ENCODE results near the gene PTCH2. TPM values are rescaled to one million over a fixed set of nuclear protein-coding genes. Genes with fewer than 3 reads are reported as not detected.

PTCH2 gene
- total and polyA plus RNA-seq, 2 donors from 2014 or later = 0.24 to 1.2 TPM

DNA sequence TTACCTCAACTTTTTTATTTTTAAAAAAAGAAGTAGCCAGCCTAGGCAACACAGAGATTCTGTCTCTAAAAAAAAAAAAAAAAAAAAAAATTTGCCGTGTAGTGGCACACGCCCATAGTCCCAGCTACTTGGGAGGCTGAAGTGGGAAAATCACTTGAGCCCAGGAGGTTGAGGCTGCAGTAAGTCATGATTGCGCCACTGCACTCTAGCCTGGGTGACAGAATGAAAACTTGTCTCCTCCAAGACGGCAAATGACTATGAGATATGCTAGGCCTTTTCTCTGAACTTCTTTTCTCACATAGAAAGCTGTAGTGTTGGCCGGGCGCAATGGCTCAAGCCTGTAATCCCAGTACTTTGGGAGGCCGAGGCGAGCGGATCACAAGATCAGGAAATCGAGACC is 24.7 kb upstream of the PTCH2 start:
- FAIRE-seq (no peak), DNase-seq (no peak)
- no peak overlapping the region for H3K4me3 ChIP-seq (ENCODE audit: low read length in 3 of 3)
- H3K9ac ChIP-seq (ENCODE audit: low read length in 3 of 3) = no peak overlapping the region
- H3K27ac ChIP-seq (ENCODE audit: low read depth in 2 of 2, low read length in 2 of 2) = no peak overlapping the region
- TF ChIP-seq, protein P1, sequence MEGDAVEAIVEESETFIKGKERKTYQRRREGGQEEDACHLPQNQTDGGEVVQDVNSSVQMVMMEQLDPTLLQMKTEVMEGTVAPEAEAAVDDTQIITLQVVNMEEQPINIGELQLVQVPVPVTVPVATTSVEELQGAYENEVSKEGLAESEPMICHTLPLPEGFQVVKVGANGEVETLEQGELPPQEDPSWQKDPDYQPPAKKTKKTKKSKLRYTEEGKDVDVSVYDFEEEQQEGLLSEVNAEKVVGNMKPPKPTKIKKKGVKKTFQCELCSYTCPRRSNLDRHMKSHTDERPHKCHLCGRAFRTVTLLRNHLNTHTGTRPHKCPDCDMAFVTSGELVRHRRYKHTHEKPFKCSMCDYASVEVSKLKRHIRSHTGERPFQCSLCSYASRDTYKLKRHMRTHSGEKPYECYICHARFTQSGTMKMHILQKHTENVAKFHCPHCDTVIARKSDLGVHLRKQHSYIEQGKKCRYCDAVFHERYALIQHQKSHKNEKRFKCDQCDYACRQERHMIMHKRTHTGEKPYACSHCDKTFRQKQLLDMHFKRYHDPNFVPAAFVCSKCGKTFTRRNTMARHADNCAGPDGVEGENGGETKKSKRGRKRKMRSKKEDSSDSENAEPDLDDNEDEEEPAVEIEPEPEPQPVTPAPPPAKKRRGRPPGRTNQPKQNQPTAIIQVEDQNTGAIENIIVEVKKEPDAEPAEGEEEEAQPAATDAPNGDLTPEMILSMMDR (IDR thresholded peaks at IDR 0.05; ENCODE audit: borderline replicate concordance, extremely low read depth, insufficient read depth) = no peak
- H3K36me3 ChIP-seq (ENCODE audit: control insufficient read depth in 2 of 3, insufficient read depth in 3 of 3, low read length in 3 of 3) = peaks cover 0 to 4% (median 1%) of the 10 kb centered on the region in 3 donors
- H3K9me3 ChIP-seq (ENCODE audit: control insufficient read depth in 2 of 3, insufficient read depth in 1 of 3, low read length in 3 of 3) = no peaks in the 10 kb centered on the region
- intact Hi-C loops (cut with DNase I) = no loop called here
- H3K4me1 ChIP-seq (ENCODE audit: control insufficient read depth in 2 of 3, insufficient read depth in 2 of 3, low read depth in 1 of 3, low read length in 3 of 3) = no peaks in the 10 kb centered on the region
- no peaks in the 10 kb centered on the region for H3K27me3 ChIP-seq (ENCODE audit: control insufficient read depth, insufficient read depth, low read length)

DNA sequence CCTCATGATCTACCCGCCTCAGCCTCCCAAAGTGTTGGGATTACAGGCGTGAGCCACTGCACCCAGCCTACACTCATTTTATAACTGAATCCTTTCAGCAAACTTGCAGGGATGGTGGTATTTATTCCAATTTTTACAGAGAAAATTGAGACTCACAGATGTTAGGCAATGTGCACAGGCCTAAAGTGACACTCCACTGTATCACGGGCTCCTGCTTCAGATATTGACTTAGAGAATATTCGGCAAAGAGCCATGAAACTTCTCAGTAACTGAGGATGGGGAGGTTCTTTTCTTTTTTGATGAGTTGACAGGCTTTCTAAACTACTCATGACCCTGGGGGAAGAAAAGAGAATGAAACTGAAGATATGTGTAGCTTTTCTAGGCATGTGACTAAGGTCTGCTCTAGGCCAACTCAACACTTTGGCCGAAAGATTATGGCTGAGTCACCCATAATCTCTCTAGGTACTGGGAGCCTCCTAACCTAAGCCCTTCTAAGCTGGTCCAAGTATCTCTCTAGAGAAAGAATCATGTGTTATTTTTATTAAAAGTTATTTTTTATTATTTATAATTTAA is 19.9 kb upstream of the PTCH2 start:
- Histone ChIP-seq H3K27me3 (ENCODE audit: control insufficient read depth, insufficient read depth, low read length) (no peaks in the 10 kb centered on the region), H3K36me3 (ENCODE audit: control insufficient read depth in 2 of 3, insufficient read depth in 3 of 3, low read length in 3 of 3) (no peaks in the 10 kb centered on the region), H3K4me1 (ENCODE audit: control insufficient read depth in 2 of 3, insufficient read depth in 2 of 3, low read depth in 1 of 3, low read length in 3 of 3) (no peaks in the 10 kb centered on the region), H3K9ac (ENCODE audit: low read length in 3 of 3) (no peak overlapping the region), H3K27ac (ENCODE audit: low read depth in 2 of 2, low read length in 2 of 2) (no peak overlapping the region), H3K9me3 (ENCODE audit: control insufficient read depth in 2 of 3, insufficient read depth in 1 of 3, low read length in 3 of 3) (no peaks in the 10 kb centered on the region), H3K4me3 (ENCODE audit: low read length in 3 of 3) (no peak overlapping the region)
- no peak for FAIRE-seq
- TF ChIP-seq, protein P1 (IDR thresholded peaks at IDR 0.05; ENCODE audit: borderline replicate concordance, extremely low read depth, insufficient read depth) = no peak
- intact Hi-C loops (cut with DNase I) = no loop called here
- no peak for DNase-seq

DNA sequence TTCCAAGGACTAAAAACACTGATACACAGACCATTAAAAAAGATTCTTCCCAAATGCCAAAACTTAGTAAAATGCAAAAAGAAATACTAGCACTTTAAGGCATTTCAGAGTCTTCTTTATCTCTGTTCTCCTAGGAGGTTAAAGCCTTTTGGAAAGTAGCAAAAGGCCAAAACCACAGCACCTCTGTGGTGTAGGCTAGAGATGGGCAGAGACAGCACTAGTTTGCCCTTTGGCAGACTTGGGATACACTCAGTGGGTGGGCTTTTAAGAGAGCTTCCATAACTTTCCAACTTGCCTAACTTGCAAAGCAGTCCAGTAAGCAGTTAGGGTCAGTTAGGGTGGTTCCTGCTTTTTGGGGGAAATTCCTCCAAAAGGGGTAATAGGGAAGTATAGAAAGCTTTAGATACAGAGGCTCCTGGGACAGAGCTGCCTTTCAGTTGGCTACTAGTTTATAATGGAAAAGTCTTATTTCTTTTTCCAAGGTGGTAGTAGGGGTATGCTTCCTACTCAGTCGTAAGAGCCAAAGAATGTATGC is 17.9 kb upstream of the PTCH2 start:
- Histone ChIP-seq H3K27me3 (ENCODE audit: control insufficient read depth, insufficient read depth, low read length) (no peaks in the 10 kb centered on the region), H3K4me1 (ENCODE audit: control insufficient read depth in 2 of 3, insufficient read depth in 2 of 3, low read depth in 1 of 3, low read length in 3 of 3) (no peaks in the 10 kb centered on the region), H3K9ac (ENCODE audit: low read length in 3 of 3) (no peak overlapping the region), H3K4me3 (ENCODE audit: low read length in 3 of 3) (no peak overlapping the region), H3K9me3 (ENCODE audit: control insufficient read depth in 2 of 3, insufficient read depth in 1 of 3, low read length in 3 of 3) (no peaks in the 10 kb centered on the region), H3K27ac (ENCODE audit: low read depth in 2 of 2, low read length in 2 of 2) (no peak overlapping the region), H3K36me3 (ENCODE audit: control insufficient read depth in 2 of 3, insufficient read depth in 3 of 3, low read length in 3 of 3) (no peaks in the 10 kb centered on the region)
- TF ChIP-seq, protein P1 (IDR thresholded peaks at IDR 0.05; ENCODE audit: borderline replicate concordance, extremely low read depth, insufficient read depth) = no peak
- FAIRE-seq (no peak), DNase-seq (no peak)
- intact Hi-C loops (cut with DNase I) = no loop called here

DNA sequence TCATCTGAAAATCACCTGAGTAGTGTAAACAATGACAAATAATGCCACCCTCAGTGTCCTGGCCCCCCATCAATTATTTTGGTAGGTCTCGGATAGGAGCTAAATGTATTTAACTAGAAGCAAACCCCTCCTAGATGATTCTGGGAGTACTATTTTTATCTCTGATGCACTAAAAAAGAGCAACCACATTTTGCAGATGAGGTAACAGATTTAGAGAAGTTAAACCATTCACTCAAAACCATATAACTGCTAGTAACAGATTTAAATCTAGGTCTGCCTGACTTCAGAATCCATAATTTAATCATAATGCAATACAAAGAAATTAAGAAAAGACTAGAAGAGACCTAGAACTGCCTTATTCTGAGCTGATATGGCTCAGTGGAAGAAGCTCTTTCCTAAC is 17.3 kb upstream of the PTCH2 start:
- no peak for DNase-seq
- no peaks in the 10 kb centered on the region for H3K36me3 ChIP-seq (ENCODE audit: control insufficient read depth in 2 of 3, insufficient read depth in 3 of 3, low read length in 3 of 3)
- no peaks in the 10 kb centered on the region for H3K4me1 ChIP-seq (ENCODE audit: control insufficient read depth in 2 of 3, insufficient read depth in 2 of 3, low read depth in 1 of 3, low read length in 3 of 3)
- H3K27me3 ChIP-seq (ENCODE audit: control insufficient read depth, insufficient read depth, low read length) = no peaks in the 10 kb centered on the region
- intact Hi-C loops (cut with DNase I) = no loop called here
- no peak overlapping the region for H3K27ac ChIP-seq (ENCODE audit: low read depth in 2 of 2, low read length in 2 of 2)
- no peaks in the 10 kb centered on the region for H3K9me3 ChIP-seq (ENCODE audit: control insufficient read depth in 2 of 3, insufficient read depth in 1 of 3, low read length in 3 of 3)
- H3K4me3 ChIP-seq (ENCODE audit: low read length in 3 of 3) = no peak overlapping the region
- no peak for FAIRE-seq
- TF ChIP-seq, protein P1 (IDR thresholded peaks at IDR 0.05; ENCODE audit: borderline replicate concordance, extremely low read depth, insufficient read depth) = no peak
- H3K9ac ChIP-seq (ENCODE audit: low read length in 3 of 3) = no peak overlapping the region

Data from kidney (tissue), 14 donors.